Thyroid gland (tissue), 4 donors: ENCODE results near the gene PLCB1.

Experiments used
- CTCF ChIP-seq, 6 experiments: fragments of 200-600 bp in 3 of 6; fragments of 450-650 bp in 3 of 6; sonication (generic) in 3 of 6; IDR thresholded peaks; one replicate each; pipeline ENCODE4 v1.5.1; 2016 to 2019; ENCODE audit warnings: antibody characterized with exemption in 6 of 6, mild to moderate bottlenecking in 2 of 6, inconsistent platforms in 1 of 6, moderate library complexity in 1 of 6
- POLR2A ChIP-seq, 2 donors: fragments of 450-650 bp; IDR thresholded peaks; one replicate each; pipeline ENCODE4 v1.6.1; 2017; ENCODE audit warnings: antibody characterized with exemption in 2 of 2, mild to moderate bottlenecking in 2 of 2, moderate library complexity in 1 of 2

DNA sequence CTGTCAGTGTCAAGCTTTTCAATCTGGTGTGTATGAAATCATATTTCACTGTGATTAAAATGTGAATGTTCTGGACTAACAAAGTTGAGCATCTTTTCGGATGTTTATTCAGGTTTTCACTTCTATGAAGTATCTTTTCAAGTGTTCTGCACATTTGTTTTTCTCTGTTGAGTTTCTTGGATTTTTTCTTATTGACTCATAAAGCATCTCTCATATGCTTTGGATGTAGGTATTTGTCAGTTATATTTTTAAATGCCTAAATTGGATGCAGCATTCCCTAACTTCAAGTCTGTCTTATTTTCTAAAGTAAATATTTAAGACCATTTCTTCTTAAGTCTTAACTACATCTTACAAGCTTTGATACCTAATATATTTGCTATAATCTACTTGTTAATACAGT lies 398.0 kb downstream of the PLCB1 start:
- no peak for TF ChIP-seq POLR2A (IDR thresholded peaks at IDR 0.05)
- TF ChIP-seq CTCF (IDR thresholded peaks at IDR 0.05) = no peak
